Activated CD8-positive, alpha-beta T cell treated with anti-CD3 and anti-CD28 coated beads, Interleukin-2, amount 10 ng/mL, durations not matched to agents 7 days and 5 days (primary cell): Measurements from ENCODE around the gene PRR22. TPM values are rescaled to one million over a fixed set of nuclear protein-coding genes. Genes with fewer than 3 reads are reported as not detected.
"Not testable (repeated sequence)": the region's sequence is repeated elsewhere in the genome, so short reads cannot be mapped to it uniquely, and the experiment has no call there.

Experiments
- ATAC-seq: fragments of 150-1000 bp; cut with Tn5 transposase; one replicate; pipeline ENCODE4 v1.10.0; 2021; ENCODE audit warnings: moderate library complexity
- CTCF ChIA-PET: fragments of 350-600 bp; sonication (Branson Sonifier 250); formaldehyde crosslinking; loops from one replicate; lab custom pipeline; 2021; ENCODE audit warnings: antibody characterized with exemption; lab: Charles Lee
- POLR2A ChIA-PET: fragments of 350-600 bp; sonication (Branson Sonifier 250); formaldehyde crosslinking; loops from one replicate; lab custom pipeline; 2021; ENCODE audit warnings: antibody characterized with exemption; lab: Charles Lee
- DNase-seq: peaks from one replicate; pipeline ENCODE4 v3.0.0-alpha.2; 2020
- H3K27ac Mint-ChIP-seq: one replicate; pipeline ENCODE4 v1.8.0; 2021; ENCODE audit warnings: mild to moderate bottlenecking, mixed read lengths
- H3K27me3 Mint-ChIP-seq: one replicate; pipeline ENCODE4 v1.8.0; 2021; ENCODE audit warnings: low read depth, mixed read lengths
- H3K36me3 Mint-ChIP-seq: one replicate; pipeline ENCODE4 v1.8.0; 2021; ENCODE audit warnings: low read depth, mixed read lengths
- H3K4me1 Mint-ChIP-seq: one replicate; pipeline ENCODE4 v1.8.0; 2021; ENCODE audit warnings: low read depth, mixed read lengths
- H3K4me3 Mint-ChIP-seq: one replicate; pipeline ENCODE4 v1.8.0; 2021; ENCODE audit warnings: mild to moderate bottlenecking, mixed read lengths
- H3K9me3 Mint-ChIP-seq: one replicate; pipeline ENCODE4 v1.8.0; 2022; ENCODE audit warnings: mixed read lengths; ENCODE audit not compliant: insufficient read depth
- total RNA-seq, 2 experiments: library from RNA; stranded (reverse); gene quantifications; one replicate each; pipeline ENCODE4 v1.2.3, GENCODE V29; 2021

Gene PRR22
- total RNA-seq, 2 experiments from 2014 or later, result 5.7 to 6.0 TPM

GRCh38 chr19:5733172-5733571 is 51.4 kb downstream of the PRR22 start:
- DNase-seq, H3K36me3 Mint-ChIP-seq, CTCF ChIA-PET, ATAC-seq, H3K27me3 Mint-ChIP-seq, POLR2A ChIA-PET, H3K27ac Mint-ChIP-seq, H3K4me3 Mint-ChIP-seq, H3K4me1 Mint-ChIP-seq, H3K9me3 Mint-ChIP-seq: not testable (repeated sequence)

Other genes starting within 250 kb of the PRR22 start
- under 1 TPM; 0.26 to 0.68 TPM for gene TINCR, start 216.8 kb downstream of the PRR22 start, total RNA-seq
- 10 to 100 TPM; 84.2 to 96.6 TPM for gene SAFB2, start 162.0 kb downstream of the PRR22 start, total RNA-seq
- 100 to 1,000 TPM; 116 to 134 TPM for gene SAFB, start 161.7 kb downstream of the PRR22 start, total RNA-seq
- 10 to 100 TPM; 53.1 to 55.1 TPM for gene MICOS13, start 104.2 kb downstream of the PRR22 start, total RNA-seq
- gene HSD11B1L, start 103.7 kb downstream of the PRR22 start, total RNA-seq, result 1 to 10 TPM; 2.0 to 2.1 TPM
- gene RPL36, start 94.5 kb downstream of the PRR22 start, total RNA-seq, result 100 to 1,000 TPM; 926 to 951 TPM
- 100 to 1,000 TPM; 114 to 129 TPM for gene LONP1, start 64.6 kb downstream of the PRR22 start, total RNA-seq
- not detected for gene CATSPERD, start 64.1 kb downstream of the PRR22 start, total RNA-seq
- gene DUS3L, start 6.4 kb upstream of the PRR22 start, total RNA-seq, result 10 to 100 TPM; 56.6 to 66.3 TPM
- gene NRTN, start 20.3 kb upstream of the PRR22 start, total RNA-seq, result not detected
- gene FUT6, start 55.0 kb upstream of the PRR22 start, total RNA-seq, result under 1 TPM; 0.16 to 0.18 TPM
- gene FUT3, start 66.7 kb upstream of the PRR22 start, total RNA-seq, result not detected
- not detected for gene FUT5, start 85.8 kb upstream of the PRR22 start, total RNA-seq
- 100 to 1,000 TPM; 225 to 228 TPM for gene NDUFA11, start 119.0 kb upstream of the PRR22 start, total RNA-seq
- gene VMAC, start 120.1 kb upstream of the PRR22 start, total RNA-seq, result 1 to 10 TPM; 6.2 to 6.8 TPM
- 10 to 100 TPM; 11.4 to 12.0 TPM for gene CAPS, start 129.5 kb upstream of the PRR22 start, total RNA-seq
- gene RANBP3, start 193.4 kb upstream of the PRR22 start, total RNA-seq, result 10 to 100 TPM; 82.2 to 93.6 TPM